ENCODE results near the gene TJP2. TPM values are rescaled to one million over a fixed set of nuclear protein-coding genes. Genes with fewer than 3 reads are reported as not detected.
"Not testable (repeated sequence)": the region's sequence is repeated elsewhere in the genome, so short reads cannot be mapped to it uniquely, and the experiment has no call there.

Gene TJP2
- polyA plus RNA-seq, 3 donors from 2014 or later: 1.5 to 4.9 (median 1.5) TPM

DNA sequence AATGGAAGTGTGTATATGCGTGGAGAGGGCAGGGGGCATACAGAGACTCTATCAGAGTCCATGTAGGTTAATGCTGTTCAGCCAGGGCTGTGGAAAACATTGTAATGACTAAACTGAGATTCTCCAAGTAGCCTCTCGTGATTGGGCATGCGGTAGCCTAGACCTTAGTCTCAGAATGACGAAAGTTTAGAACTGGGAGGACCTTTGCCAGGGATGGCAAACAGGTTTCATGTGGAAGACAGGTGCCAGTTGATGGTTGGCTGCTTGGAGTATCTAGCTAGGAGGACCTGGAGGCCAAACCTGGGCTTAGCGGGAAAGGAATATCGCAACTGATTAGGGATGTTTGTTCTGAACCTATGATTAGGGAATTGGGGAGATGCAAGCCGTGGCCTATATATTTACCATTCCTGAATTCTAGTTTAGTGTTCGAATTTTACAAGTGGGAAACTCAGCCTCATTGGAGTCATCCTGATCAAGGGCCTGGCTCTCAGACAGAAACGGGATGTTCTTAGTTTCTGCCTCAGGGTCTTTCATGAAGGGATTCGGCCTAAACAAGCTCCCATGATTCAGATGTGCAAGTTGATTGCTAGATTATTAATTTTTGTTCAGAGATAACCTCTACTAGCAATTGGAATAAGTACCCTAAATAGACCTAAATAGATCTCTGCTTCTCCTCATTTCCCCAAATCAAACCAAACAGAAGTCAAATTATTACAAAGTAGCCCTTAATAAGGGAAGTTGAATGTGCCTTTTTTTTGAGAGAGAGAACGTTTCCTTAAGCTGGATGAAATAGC is 26.8 kb upstream of the TJP2 start:
- no peak for DNase-seq
- Mint-ChIP-seq H3K9me3 (no peaks in the 10 kb centered on the region), H3K4me3 (no peak overlapping the region), H3K27ac (no peak overlapping the region), H3K36me3 (peaks cover 0 to 8% (median 0%) of the 10 kb centered on the region in 3 donors), H3K27me3 (ENCODE audit: low read depth in 3 of 3) (no peaks in the 10 kb centered on the region), H3K4me1 (peaks cover 2 to 3% of the 10 kb centered on the region in 2 donors)

DNA sequence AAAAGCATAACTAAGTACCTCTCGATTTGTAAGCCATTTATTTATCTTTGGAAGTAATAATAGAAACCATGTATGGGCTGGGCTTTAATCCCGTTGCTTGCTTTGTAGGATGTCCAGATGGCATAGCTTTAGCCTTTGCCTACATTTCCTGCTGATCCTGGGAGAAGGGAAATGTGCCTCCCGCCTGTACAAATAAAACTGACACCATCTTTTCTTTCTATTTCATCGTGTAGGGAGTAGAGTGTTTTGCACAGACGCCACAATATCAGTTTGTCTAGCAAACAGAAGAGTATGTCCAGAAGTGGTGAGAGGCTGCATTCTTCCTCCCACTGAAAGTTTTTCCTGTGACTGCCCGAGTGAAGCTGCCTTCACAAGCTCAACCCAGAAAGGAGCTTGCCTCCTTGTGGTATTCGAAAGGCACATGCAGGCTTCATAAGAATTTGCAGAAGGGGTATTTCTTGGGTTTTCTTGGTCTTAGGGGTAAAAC is 24.7 kb upstream of the TJP2 start:
- H3K27ac Mint-ChIP-seq: no peak overlapping the region
- no peak overlapping the region for H3K4me3 Mint-ChIP-seq
- no peak for DNase-seq
- H3K4me1 Mint-ChIP-seq: no peaks in the 10 kb centered on the region
- no peaks in the 10 kb centered on the region for H3K9me3 Mint-ChIP-seq
- peaks cover 0 to 10% (median 0%) of the 10 kb centered on the region in 3 donors for H3K36me3 Mint-ChIP-seq
- no peaks in the 10 kb centered on the region for H3K27me3 Mint-ChIP-seq (ENCODE audit: low read depth in 3 of 3)

DNA sequence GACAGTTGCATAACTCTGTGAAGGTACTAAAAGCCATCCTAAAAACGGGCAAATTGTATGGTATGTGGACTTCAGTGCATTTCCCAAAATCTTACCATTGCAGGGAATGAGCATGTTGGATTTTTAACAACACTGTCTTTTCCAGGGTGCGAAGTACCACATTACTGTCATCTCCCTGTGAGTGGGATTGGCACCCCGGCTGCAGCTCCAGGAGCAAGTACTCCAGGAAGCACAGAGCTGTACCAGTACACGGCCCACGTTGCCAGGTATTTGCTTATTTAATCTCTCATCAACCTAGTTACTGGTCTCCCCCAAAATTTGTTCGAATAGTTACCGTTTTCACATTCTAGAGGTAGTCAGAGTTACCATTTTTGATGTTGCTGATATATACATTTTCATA is 22.6 kb upstream of the TJP2 start:
- Mint-ChIP-seq H3K4me3 (no peak overlapping the region), H3K27me3 (ENCODE audit: low read depth in 3 of 3) (no peaks in the 10 kb centered on the region), H3K4me1 (no peaks in the 10 kb centered on the region), H3K36me3 (peaks cover 0 to 14% (median 0%) of the 10 kb centered on the region in 3 donors), H3K9me3 (no peaks in the 10 kb centered on the region), H3K27ac (no peak overlapping the region)
- no peak for DNase-seq

DNA sequence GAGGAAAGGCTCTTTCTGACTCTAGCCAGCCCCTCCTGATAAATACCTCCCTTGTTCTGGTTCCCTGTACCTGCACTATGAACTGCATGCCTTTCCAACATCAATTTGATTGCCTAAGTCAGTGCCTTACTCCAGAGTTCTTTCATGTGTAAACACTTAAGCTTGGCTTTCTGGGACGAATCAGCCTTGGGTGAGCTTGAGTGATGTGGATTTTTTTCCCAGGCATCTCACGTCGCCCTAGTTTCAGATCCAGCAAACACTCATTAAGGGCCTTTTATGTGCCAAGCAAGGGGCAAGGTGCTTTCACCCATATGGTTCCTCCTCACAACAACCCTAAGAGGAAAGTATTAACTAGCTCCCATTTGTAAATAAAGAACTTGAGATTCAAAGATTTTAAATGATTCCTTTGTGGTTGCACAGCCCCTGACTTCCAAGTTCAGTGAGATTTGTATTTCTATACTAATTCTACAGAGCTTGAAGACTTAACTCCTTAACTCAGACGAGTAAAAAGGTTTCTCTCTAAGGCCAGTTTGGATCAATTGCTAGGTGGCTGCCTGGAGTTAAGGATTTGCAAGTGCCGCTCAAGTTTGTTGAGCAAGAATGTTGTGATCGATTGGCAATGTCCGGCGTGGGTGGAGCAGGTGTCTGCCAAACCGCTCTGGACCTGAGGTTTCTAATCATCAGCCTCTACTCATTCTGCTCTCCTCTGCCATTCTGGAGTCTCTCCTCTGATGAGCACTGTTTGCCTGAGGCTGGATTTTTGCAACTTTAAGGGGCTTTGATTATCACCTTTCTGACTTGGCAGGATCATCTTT is 20.2 kb upstream of the TJP2 start:
- H3K4me1 Mint-ChIP-seq: no peaks in the 10 kb centered on the region
- H3K27me3 Mint-ChIP-seq (ENCODE audit: low read depth in 3 of 3): no peaks in the 10 kb centered on the region
- no peaks in the 10 kb centered on the region for H3K9me3 Mint-ChIP-seq
- H3K4me3 Mint-ChIP-seq: no peak overlapping the region
- H3K27ac Mint-ChIP-seq: no peak overlapping the region
- no peak for DNase-seq
- H3K36me3 Mint-ChIP-seq: peaks cover 0 to 14% (median 0%) of the 10 kb centered on the region in 3 donors

DNA sequence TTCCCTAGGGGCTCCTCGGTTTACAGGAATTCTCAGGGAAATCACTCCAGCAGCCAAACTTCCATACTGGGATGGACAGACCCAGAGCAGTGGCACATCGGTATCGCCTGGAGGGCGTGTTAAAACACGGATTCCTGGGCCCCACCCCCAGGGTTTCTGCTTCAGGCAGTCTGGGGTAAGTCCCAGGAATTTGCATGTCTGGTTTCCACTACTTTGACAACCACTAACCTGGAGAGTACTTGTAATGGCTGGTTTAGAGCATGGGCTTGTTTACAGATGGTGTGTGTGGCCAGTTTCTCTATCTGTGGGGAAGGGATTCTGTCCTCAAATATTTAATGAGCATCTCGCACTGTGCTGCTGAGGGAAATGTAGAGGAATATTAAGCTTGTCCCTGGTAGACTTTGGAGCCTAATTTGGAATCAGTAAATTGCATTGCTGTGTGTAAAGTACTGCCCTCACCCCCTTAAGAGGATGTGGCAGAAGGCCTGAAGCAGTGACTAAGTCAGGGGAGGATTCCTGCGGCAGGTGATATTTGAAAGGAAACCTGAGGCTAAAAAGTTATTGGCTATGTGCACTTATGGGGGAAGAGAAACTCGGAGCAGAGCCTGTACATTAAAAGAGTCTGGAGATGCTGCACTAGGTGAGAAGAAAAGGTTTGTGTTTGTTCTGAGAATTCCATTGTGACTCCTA is 18.6 kb upstream of the TJP2 start:
- Mint-ChIP-seq H3K4me3 (no peak overlapping the region), H3K27me3 (ENCODE audit: low read depth in 3 of 3) (no peaks in the 10 kb centered on the region), H3K27ac (no peak overlapping the region), H3K36me3 (peaks cover 0 to 14% (median 0%) of the 10 kb centered on the region in 3 donors), H3K4me1 (no peaks in the 10 kb centered on the region), H3K9me3 (no peaks in the 10 kb centered on the region)
- no peak for DNase-seq

DNA sequence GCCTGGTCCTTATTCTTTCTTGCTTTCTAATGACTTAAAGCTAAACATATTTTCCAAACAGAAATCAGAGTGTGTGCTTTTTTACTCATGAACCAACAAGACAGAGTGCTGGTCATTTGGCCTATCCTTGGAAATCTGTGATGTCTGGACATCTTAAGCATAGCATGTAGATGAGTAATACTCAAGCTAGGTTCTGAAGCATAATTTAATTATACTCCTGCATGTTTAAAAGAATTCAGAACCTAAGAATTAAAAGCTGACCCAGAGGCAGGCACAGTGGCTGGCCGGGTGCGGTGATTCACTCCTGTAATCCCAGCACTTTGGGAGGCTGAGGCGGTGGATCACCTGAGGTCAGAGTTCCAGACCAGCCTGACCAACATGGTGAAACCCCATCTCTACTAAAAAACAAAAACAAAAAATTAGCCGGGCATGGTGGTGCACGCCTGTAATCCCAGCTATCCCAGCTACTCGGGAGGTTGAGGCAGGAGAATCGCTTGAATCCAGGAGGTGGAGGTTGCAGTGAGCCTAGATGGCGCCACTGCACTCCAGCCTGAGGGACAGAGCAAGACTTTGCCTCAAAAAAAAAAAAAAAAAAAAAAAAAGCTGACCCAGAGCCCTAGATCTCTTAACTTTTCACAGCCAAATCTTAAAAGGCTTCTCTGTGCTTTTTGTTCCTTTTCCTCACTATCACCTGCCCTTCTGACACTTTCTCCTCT is 16.2 kb upstream of the TJP2 start:
- no peaks in the 10 kb centered on the region for H3K9me3 Mint-ChIP-seq
- H3K27ac Mint-ChIP-seq: no peak overlapping the region
- H3K4me1 Mint-ChIP-seq: no peaks in the 10 kb centered on the region
- H3K36me3 Mint-ChIP-seq: peaks cover 0 to 4% (median 0%) of the 10 kb centered on the region in 3 donors
- DNase-seq: no peak
- no peak overlapping the region for H3K4me3 Mint-ChIP-seq
- H3K27me3 Mint-ChIP-seq (ENCODE audit: low read depth in 3 of 3): peaks cover 0 to 2% (median 0%) of the 10 kb centered on the region in 3 donors

DNA sequence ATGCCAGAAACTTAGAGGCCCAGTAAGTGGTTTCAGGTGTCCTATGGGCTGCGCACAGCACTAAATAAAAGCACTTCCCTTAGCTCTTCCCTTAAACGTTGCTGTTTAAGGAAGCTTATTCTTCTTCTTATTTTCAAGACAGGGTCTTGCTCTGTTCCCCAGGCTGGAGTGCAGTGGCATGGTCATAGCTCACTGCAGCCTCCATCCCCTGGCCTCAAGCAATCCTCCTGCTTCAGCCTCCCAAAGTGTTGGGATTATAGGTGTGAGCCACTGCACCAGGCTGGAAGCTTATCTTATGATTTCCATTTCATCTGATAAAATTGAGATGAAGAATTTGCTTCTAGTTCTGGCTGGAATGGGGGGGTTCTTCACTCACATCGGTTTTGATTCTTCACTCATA is 15.6 kb upstream of the TJP2 start:
- Mint-ChIP-seq H3K27me3 (ENCODE audit: low read depth in 3 of 3) (peaks cover 0 to 2% (median 0%) of the 10 kb centered on the region in 3 donors), H3K4me3 (no peak overlapping the region), H3K27ac (no peak overlapping the region), H3K9me3 (no peaks in the 10 kb centered on the region), H3K4me1 (no peaks in the 10 kb centered on the region), H3K36me3 (peaks cover 0 to 4% (median 0%) of the 10 kb centered on the region in 3 donors)
- no peak for DNase-seq

DNA sequence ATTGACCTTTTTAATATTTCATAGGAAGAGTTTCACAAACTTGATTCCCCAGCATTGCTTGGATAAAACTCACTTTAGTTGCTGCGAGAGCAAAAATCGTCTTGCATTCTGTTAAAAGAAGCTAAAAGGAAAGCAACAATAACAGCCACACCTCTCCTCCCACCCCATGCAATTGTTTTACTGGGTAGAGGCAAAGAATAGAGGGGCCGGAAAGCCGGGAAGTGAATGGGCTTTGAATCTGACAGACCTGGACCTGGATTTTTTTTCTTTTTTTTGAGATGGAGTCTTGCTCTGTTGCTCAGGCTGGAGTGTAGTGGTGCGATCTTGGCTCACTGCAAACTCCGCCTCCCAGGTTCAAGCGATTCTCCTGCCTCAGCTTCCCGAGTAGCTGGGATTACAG is 9.5 kb upstream of the TJP2 start:
- not testable (repeated sequence) for H3K4me3 Mint-ChIP-seq; H3K36me3 Mint-ChIP-seq; H3K27me3 Mint-ChIP-seq (ENCODE audit: low read depth in 3 of 3); H3K9me3 Mint-ChIP-seq; DNase-seq; H3K27ac Mint-ChIP-seq
- H3K4me1 Mint-ChIP-seq: peaks cover 8 to 20% of the 10 kb centered on the region in 2 donors

DNA sequence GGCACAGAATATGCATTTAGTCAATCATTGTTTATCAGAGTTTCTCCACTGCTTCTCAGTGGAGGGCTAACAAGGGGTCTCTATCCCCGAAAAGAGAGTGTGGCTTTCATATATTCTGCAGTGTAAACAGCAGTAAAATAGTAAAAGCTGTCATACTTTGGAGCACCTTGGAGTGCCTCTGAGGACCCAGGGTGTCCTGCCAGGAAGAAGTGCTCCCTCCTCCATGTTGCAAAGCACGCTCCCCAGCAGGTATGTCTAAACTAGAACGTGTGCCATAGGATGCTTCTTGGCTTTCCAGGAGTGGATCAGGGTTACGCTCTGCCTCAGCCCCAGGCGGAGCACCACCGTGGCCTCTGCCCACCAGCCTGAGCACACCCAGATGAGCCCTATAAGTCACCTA is 8.5 kb upstream of the TJP2 start:
- no peak overlapping the region for H3K27ac Mint-ChIP-seq
- H3K4me1 Mint-ChIP-seq: peaks cover 10 to 23% of the 10 kb centered on the region in 2 donors
- H3K4me3 Mint-ChIP-seq: no peak overlapping the region
- peaks cover 0 to 2% (median 0%) of the 10 kb centered on the region in 3 donors for H3K27me3 Mint-ChIP-seq (ENCODE audit: low read depth in 3 of 3)
- H3K9me3 Mint-ChIP-seq: no peaks in the 10 kb centered on the region
- no peaks in the 10 kb centered on the region for H3K36me3 Mint-ChIP-seq
- no peak for DNase-seq

DNA sequence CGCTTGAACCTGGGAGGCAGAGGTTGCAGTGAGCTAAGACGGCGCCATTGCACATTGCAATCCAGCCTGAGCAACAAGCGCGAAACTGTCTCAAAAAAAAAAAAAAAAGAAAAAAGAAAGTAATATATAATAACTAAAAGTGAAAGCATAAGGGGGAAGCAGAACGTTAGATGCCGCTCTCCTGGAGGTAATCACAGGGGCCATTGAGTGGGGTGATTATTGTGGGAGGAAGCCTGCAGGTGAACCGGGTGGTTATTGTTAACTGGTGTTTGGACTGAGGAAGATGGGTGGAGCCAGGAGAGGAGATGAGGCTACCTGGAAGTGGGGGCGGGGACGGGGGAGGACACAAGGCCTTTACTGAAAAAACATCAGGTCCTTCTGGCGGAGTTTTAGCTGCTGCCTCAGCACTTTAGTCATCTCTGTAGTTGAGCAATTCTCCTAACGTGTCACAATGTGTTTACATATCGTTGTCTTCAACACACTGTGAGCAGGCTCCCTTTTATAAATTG is 5.3 kb upstream of the TJP2 start:
- Mint-ChIP-seq H3K27me3 (ENCODE audit: low read depth in 3 of 3) (peaks cover 2 to 6% (median 4%) of the 10 kb centered on the region in 3 donors), H3K36me3 (peaks cover 0 to 3% (median 0%) of the 10 kb centered on the region in 3 donors), H3K4me1 (peaks cover 16 to 37% of the 10 kb centered on the region in 2 donors), H3K9me3 (no peaks in the 10 kb centered on the region), H3K4me3 (peak overlapping the region; percentile 85 to 96 (median 92)), H3K27ac (peak overlapping the region in 5 of 6 donors; percentile 76 to 93 (median 90))
- peak; percentile 24 to 40 (median 40) for DNase-seq

DNA sequence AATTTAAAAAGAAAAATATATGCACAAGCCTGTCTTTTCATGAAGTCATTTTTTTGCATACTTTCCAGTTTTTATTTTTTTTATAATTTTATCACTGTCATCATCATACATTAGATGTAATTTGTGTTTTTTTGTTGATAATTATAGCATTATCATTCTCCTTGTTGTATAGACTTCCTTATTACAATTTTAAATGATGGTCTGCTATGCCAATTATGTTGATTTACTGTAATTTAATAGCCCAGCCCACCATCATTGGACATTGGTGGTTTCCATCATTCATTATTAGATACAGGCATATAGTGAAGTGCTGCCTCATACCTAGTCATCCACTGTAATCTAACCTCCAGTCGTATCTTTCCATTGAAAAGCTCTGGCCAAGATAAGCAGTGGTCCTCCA is 3.8 kb upstream of the TJP2 start:
- H3K9me3 Mint-ChIP-seq: no peaks in the 10 kb centered on the region
- H3K27me3 Mint-ChIP-seq (ENCODE audit: low read depth in 3 of 3): peaks cover 4 to 11% (median 6%) of the 10 kb centered on the region in 3 donors
- no peak for DNase-seq
- peaks cover 26 to 48% of the 10 kb centered on the region in 2 donors for H3K4me1 Mint-ChIP-seq
- H3K27ac Mint-ChIP-seq: no peak overlapping the region
- H3K4me3 Mint-ChIP-seq: peak overlapping the region in 1 of 5 donors; percentile 18
- peaks cover 0 to 3% (median 0%) of the 10 kb centered on the region in 3 donors for H3K36me3 Mint-ChIP-seq

DNA sequence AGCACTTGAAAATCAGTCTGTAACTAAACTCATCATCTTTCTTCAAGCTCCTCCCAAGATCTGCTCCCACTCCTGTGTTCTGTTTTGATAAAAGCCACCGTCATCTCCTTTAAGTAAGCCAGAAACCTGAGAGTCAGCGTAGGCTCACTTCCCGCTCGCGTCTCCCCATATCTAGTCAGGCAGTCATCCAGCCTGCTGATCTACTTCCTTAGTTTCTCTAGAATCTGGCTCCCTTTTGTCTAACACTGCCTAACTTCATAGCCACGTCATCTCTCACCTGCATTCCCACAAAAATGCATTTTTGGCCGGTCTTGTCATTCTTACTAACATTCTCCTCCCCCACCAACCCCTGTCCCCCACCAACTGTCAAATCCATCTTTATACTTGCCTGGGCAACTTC is 3.0 kb upstream of the TJP2 start:
- Mint-ChIP-seq H3K27me3 (ENCODE audit: low read depth in 3 of 3) (peaks cover 4 to 11% (median 6%) of the 10 kb centered on the region in 3 donors), H3K36me3 (peaks cover 0 to 3% (median 0%) of the 10 kb centered on the region in 3 donors), H3K4me3 (no peak overlapping the region), H3K4me1 (peaks cover 31 to 50% of the 10 kb centered on the region in 2 donors), H3K9me3 (no peaks in the 10 kb centered on the region), H3K27ac (no peak overlapping the region)
- DNase-seq: no peak

DNA sequence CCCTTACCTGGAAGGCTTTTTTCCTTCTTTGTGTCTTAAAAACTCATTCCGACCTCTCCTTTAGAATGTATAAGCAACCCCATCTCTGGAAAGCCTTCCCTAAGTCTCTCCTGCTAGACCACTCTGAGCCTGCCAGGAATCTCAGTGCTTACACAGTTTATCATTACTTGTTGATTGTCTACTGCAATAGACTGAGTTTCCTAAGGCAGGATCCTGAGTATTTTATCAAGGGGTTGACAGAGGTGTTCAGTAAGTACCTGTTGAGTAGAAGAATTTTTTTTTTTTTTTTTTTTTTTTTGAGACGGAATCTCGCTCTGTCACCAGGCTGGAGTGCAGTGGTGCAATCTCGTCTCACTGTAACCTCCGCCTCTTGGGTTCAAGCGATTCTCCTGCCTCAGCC is 2.6 kb upstream of the TJP2 start:
- H3K9me3 Mint-ChIP-seq: no peaks in the 10 kb centered on the region
- H3K4me1 Mint-ChIP-seq: peaks cover 31 to 50% of the 10 kb centered on the region in 2 donors
- H3K27me3 Mint-ChIP-seq (ENCODE audit: low read depth in 3 of 3): peaks cover 5 to 11% (median 6%) of the 10 kb centered on the region in 3 donors
- H3K27ac Mint-ChIP-seq: no peak overlapping the region
- no peak for DNase-seq
- no peak overlapping the region for H3K4me3 Mint-ChIP-seq
- H3K36me3 Mint-ChIP-seq: peaks cover 0 to 3% (median 0%) of the 10 kb centered on the region in 3 donors

Measured in immature natural killer cell (primary cell).